NCI-H1105 treated with DMSO at 0.1 percent for 48 hours (cell line): Measurements from ENCODE around the gene NHSL2.
"Not testable (repeated sequence)": the region's sequence is repeated elsewhere in the genome, so short reads cannot be mapped to it uniquely, and the experiment has no call there.

ENCODE experiments used
- DNase-seq: peaks from one replicate; lab custom pipeline; 2025; lab: John Stamatoyannopoulos, UW

NHSL2 gene

GRCh38 chrX:72042852-72043248, 132.2 kb downstream of the NHSL2 start:
- DNase-seq = no peak

GRCh38 chrX:72043636-72044035, 133.0 kb downstream of the NHSL2 start:
- DNase-seq = no peak

- DNase-seq = no peak
Measured at GRCh38 chrX:72045141-72045540, 134.5 kb downstream of the NHSL2 start.

GRCh38 chrX:72045552-72046277, 135.1 kb downstream of the NHSL2 start:
- no peak for DNase-seq

- no peak for DNase-seq
Measured at GRCh38 chrX:72046447-72046846, 135.8 kb downstream of the NHSL2 start.

- DNase-seq = peak; percentile 4
Measured at GRCh38 chrX:72048510-72049455, 138.1 kb downstream of the NHSL2 start.

GRCh38 chrX:72050011-72050410, 139.4 kb downstream of the NHSL2 start:
- no peak for DNase-seq

- DNase-seq = no peak
Measured at GRCh38 chrX:72051589-72051988, 140.9 kb downstream of the NHSL2 start.

GRCh38 chrX:72052415-72053090, 141.9 kb downstream of the NHSL2 start:
- DNase-seq = no peak

GRCh38 chrX:72053508-72053907, 142.9 kb downstream of the NHSL2 start:
- DNase-seq = no peak

- no peak for DNase-seq
Measured at GRCh38 chrX:72054779-72055489, 144.3 kb downstream of the NHSL2 start.

GRCh38 chrX:72057331-72057730, 146.7 kb downstream of the NHSL2 start:
- no peak for DNase-seq

GRCh38 chrX:72057849-72058248, 147.2 kb downstream of the NHSL2 start:
- no peak for DNase-seq

GRCh38 chrX:72058346-72058745, 147.7 kb downstream of the NHSL2 start:
- not testable (repeated sequence) for DNase-seq

GRCh38 chrX:72060196-72060920, 149.7 kb downstream of the NHSL2 start:
- peak; percentile 52 for DNase-seq

- DNase-seq = no peak
Measured at GRCh38 chrX:72060921-72061490, 150.4 kb downstream of the NHSL2 start.

- DNase-seq = no peak
Measured at GRCh38 chrX:72062916-72063315, 152.3 kb downstream of the NHSL2 start.

GRCh38 chrX:72069350-72070160, 158.9 kb downstream of the NHSL2 start:
- no peak for DNase-seq

- no peak for DNase-seq
Measured at GRCh38 chrX:72071213-72071612, 160.6 kb downstream of the NHSL2 start.

GRCh38 chrX:72073633-72074032, 163.0 kb downstream of the NHSL2 start:
- DNase-seq = no peak
